Suprapubic skin (tissue), 4 donors: ENCODE measurements around the gene ZNF446. TPM values are rescaled to one million over a fixed set of nuclear protein-coding genes. Genes with fewer than 3 reads are reported as not detected.
"Not testable (repeated sequence)": the region's sequence is repeated elsewhere in the genome, so short reads cannot be mapped to it uniquely, and the experiment has no call there.

Source experiments
- DNase-seq, 2 donors: peaks; one replicate each; pipeline ENCODE4 v3.0.0-alpha.2; 2019; ENCODE audit warnings: low spot score in 2 of 2
- H3K27ac ChIP-seq: fragments of 200-600 bp; sonication (generic); one replicate; pipeline ENCODE4 v1.5.1; 2019
- H3K27me3 ChIP-seq: fragments of 200-600 bp; sonication (generic); one replicate; pipeline ENCODE4 v1.5.1; 2019
- H3K36me3 ChIP-seq: fragments of 200-600 bp; sonication (generic); one replicate; pipeline ENCODE4 v1.5.1; 2019
- H3K4me1 ChIP-seq: fragments of 200-600 bp; sonication (generic); one replicate; pipeline ENCODE4 v1.5.1; 2019
- H3K4me3 ChIP-seq: fragments of 200-600 bp; sonication (generic); one replicate; pipeline ENCODE4 v1.5.1; 2019; ENCODE audit warnings: mild to moderate bottlenecking
- H3K9me3 ChIP-seq: fragments of 200-600 bp; sonication (generic); one replicate; pipeline ENCODE4 v1.5.1; 2019
- EP300 ChIP-seq: sonication (generic); formaldehyde crosslinking; IDR thresholded peaks from one replicate; pipeline ENCODE4 v1.6.1; 2017; ENCODE audit warnings: antibody characterized with exemption
- POLR2A ChIP-seq, 2 donors: fragments of 450-650 bp; IDR thresholded peaks; one replicate each; pipeline ENCODE4 v1.6.1; 2017; ENCODE audit warnings: antibody characterized with exemption in 2 of 2, mild to moderate bottlenecking in 2 of 2, moderate library complexity in 2 of 2
- POLR2AphosphoS5 ChIP-seq, 3 donors: sonication (generic); formaldehyde crosslinking; IDR thresholded peaks; one replicate each; pipeline ENCODE4 v1.6.1; 2017; ENCODE audit warnings: antibody characterized with exemption in 3 of 3
- WGBS: methylation state at CpG from one replicate; pipeline ENCODE4 v1.1.5; 2018; 5-methylcytosine and 5-hydroxymethylcytosine counted together
- total RNA-seq, 4 donors: library from RNA; depleted of rRNA; stranded (reverse); fragments of >200 nt; gene quantifications; one replicate each; pipeline ENCODE4 v1.1.0, GENCODE V29; 2016
- TF ChIP-seq, protein P1 (sequence below), 2 donors: fragments of 200-600 bp in 1 of 2; fragments of 450-650 bp in 1 of 2; sonication (generic) in 1 of 2; IDR thresholded peaks; one replicate each; pipeline ENCODE4 v1.5.1; 2016 to 2019; ENCODE audit warnings: antibody characterized with exemption in 2 of 2, mild to moderate bottlenecking in 1 of 2, moderate library complexity in 1 of 2

The ZNF446 gene
- total RNA-seq, 4 donors from 2014 or later = 19.8 to 38.8 (median 24.0) TPM

DNA sequence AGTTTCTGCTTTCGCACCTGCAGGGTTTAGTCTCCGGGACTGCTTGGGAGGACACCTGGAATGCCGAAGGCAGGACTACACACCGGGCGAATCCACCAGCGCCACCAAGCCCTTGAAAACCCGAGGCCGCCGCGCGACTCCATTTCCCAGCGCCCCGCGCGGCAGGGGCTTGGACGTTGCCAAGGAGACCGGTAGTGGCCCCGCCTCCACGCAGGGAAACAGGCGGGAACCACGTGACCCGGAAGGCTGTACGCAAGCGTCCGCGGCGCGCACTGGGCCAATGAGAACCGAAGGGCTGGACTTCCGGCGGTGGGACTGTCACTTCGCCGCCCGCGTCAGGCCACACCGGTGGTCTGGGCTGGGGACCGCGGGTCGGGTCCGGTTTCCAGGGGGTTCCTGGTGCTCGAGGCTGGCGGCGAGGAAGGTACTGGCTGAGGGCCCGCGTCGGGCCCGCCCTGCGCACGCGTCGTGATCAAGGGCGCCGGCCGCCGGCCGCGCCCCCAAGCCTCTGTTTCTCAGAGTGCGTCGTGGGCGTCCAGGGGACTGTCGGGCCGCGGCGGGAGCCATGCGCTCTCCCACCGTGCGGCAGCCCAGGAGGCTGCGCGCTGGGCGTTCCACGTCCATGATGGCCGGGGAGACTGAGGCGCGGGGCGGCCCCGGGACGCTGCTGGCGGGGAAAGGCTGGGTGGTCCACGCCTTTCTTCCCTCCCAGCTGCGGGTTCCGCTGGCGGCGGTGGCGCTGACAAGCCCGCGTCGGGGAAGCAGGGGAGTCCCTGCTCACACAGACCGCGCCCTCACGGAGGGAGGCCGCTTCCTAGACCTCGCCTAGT lies 9.2 kb upstream of the ZNF446 start, which contains the start of gene ZNF324:
ZNF324 (plus strand) TSS at position 321 of the 830 bp plus-strand sequence. CDS start 2,106 bp downstream, outside the sequence.
- 0% methylated on average over 18 of the region's 92 CpGs for WGBS
- Histone ChIP-seq H3K4me1 (peaks cover 22% of the 10 kb centered on the region), H3K27ac (peak within 1 kb of the TSS; percentile 79), H3K36me3 (peaks cover 29% of the 10 kb centered on the region), H3K27me3 (no peaks in the 10 kb centered on the region), H3K9me3 (no peaks in the 10 kb centered on the region), H3K4me3 (peak within 1 kb of the TSS; percentile 100)
- TF ChIP-seq POLR2AphosphoS5 (IDR thresholded peaks at IDR 0.05) (peak in 1 of 3 donors; percentile 12), POLR2A (IDR thresholded peaks at IDR 0.05) (peak in 1 of 2 donors; percentile 54), EP300 (no peak)
- peak; percentile 99 for DNase-seq

DNA sequence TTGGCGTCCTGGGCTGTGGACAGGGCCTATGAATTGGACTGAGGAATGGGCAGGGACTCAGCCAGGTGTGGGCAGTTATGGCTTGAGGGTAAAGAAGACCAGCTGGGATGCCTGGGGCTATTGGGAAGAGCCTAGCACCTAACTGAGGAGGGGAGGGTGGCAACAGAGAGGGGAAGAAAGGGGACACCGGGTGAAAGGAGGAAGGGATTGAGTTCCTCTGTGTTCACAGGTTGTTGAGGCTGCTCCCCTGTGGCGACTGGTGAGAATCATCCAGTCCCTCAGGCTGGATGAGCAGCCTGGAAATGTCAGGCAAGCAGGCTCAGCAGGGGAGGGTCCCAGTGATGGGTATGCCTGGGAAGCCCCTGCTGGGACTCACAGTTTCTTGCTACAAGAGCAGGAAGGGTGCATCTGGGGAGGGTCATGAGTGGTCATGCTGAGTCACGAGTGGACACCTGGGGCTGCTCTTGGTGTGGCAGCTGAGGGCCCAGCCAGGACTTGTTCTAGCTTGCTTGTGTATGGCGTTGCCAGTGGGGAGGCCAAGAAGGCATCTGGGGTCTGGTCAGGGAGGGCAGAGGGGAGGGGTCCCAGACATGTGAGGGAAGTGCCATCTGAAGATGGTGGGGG lies 7.8 kb upstream of the ZNF446 start:
- Histone ChIP-seq H3K27me3 (no peaks in the 10 kb centered on the region), H3K27ac (no peak overlapping the region), H3K9me3 (no peaks in the 10 kb centered on the region), H3K4me3 (peak overlapping the region; percentile 100), H3K4me1 (peaks cover 22% of the 10 kb centered on the region), H3K36me3 (peaks cover 41% of the 10 kb centered on the region)
- no peak for DNase-seq
- TF ChIP-seq POLR2A (IDR thresholded peaks at IDR 0.05) (no peak), EP300 (no peak), POLR2AphosphoS5 (IDR thresholded peaks at IDR 0.05) (no peak)
- TF ChIP-seq, protein P1, sequence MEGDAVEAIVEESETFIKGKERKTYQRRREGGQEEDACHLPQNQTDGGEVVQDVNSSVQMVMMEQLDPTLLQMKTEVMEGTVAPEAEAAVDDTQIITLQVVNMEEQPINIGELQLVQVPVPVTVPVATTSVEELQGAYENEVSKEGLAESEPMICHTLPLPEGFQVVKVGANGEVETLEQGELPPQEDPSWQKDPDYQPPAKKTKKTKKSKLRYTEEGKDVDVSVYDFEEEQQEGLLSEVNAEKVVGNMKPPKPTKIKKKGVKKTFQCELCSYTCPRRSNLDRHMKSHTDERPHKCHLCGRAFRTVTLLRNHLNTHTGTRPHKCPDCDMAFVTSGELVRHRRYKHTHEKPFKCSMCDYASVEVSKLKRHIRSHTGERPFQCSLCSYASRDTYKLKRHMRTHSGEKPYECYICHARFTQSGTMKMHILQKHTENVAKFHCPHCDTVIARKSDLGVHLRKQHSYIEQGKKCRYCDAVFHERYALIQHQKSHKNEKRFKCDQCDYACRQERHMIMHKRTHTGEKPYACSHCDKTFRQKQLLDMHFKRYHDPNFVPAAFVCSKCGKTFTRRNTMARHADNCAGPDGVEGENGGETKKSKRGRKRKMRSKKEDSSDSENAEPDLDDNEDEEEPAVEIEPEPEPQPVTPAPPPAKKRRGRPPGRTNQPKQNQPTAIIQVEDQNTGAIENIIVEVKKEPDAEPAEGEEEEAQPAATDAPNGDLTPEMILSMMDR (IDR thresholded peaks at IDR 0.05) = no peak
- WGBS = 60% methylated on average over 5 of the region's 5 CpGs

DNA sequence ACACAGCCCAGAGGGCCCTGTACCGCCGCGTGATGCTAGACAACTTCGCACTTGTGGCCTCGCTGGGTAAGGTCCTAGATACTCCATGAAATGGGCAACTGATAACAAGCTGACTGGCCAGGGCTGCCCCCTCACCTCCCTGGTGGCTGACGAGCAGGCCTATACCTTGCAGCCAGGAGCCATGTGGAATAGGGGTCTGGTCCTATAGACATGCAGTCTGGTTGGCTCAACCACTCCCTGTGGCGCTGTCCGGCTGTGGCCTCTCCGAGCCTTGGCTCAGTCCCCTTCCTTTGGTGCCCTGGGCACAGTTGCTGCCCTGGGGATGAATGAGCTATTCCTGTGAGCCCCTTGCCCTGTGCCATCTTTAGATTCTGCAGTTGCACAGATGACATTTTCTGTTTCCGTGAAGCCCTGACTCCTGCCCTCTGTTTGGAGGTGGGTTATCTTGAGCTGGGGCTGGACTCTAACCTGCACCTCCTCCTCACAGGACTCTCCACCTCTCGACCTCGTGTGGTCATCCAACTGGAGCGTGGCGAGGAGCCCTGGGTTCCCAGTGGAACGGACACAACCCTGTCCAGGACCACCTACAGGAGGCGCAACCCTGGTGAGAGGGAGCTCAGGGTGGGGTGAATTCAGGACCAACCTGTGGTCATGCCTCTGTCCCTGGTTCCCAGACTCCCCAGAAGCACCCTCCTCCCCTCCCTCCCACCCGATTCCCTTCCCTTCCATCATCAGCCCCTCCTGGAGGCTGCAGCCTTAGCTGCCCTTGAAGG lies 6.7 kb upstream of the ZNF446 start:
- no peak for TF ChIP-seq POLR2AphosphoS5 (IDR thresholded peaks at IDR 0.05)
- TF ChIP-seq EP300 = no peak
- TF ChIP-seq, protein P1 (IDR thresholded peaks at IDR 0.05) = no peak
- no peak for TF ChIP-seq POLR2A (IDR thresholded peaks at IDR 0.05)
- Histone ChIP-seq H3K4me3 (no peak overlapping the region), H3K4me1 (peaks cover 22% of the 10 kb centered on the region), H3K36me3 (peaks cover 44% of the 10 kb centered on the region), H3K27ac (no peak overlapping the region), H3K27me3 (no peaks in the 10 kb centered on the region), H3K9me3 (no peaks in the 10 kb centered on the region)
- no peak for DNase-seq
- 93% methylated on average over 8 of the region's 17 CpGs for WGBS

DNA sequence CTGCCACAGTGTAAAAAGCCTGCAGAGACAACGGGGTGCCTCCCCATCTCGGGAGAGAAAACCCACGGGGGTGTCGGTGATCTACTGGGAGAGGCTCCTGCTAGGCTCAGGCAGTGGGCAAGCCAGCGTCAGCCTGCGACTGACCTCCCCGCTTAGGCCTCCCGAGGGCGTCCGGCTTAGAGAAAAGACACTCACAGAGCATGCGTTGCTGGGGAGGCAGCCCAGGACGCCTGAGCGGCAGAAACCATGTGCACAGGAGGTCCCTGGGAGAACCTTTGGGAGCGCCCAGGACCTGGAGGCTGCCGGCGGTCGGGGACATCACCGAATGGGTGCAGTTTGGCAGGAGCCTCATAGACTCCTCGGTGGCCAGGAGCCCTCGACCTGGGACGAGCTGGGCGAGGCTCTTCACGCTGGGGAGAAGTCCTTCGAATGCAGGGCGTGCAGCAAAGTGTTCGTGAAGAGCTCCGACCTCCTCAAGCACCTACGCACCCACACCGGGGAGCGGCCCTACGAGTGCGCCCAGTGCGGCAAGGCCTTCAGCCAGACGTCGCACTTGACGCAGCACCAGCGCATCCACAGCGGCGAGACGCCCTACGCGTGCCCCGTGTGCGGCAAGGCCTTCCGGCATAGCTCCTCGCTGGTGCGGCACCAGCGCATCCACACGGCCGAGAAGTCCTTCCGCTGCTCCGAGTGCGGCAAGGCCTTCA lies 5.2 kb upstream of the ZNF446 start:
- Histone ChIP-seq H3K4me1 (peaks cover 30% of the 10 kb centered on the region), H3K36me3 (peaks cover 44% of the 10 kb centered on the region)
- not testable (repeated sequence) for DNase-seq, H3K9me3 ChIP-seq, H3K4me3 ChIP-seq, H3K27me3 ChIP-seq, H3K27ac ChIP-seq
- WGBS = no CpG with 5 or more reads among the region's 53 CpGs

DNA sequence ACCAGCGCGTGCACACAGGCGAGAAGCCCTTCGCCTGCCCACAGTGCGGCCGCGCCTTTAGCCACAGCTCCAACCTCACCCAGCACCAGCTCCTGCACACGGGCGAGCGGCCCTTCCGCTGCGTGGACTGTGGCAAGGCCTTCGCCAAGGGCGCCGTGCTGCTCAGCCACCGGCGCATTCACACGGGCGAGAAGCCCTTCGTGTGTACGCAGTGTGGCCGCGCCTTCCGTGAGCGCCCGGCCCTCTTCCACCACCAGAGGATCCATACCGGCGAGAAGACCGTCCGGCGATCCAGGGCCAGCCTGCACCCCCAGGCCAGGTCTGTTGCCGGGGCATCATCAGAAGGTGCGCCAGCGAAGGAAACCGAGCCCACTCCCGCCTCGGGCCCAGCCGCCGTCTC lies 4.4 kb upstream of the ZNF446 start:
- TF ChIP-seq POLR2A (IDR thresholded peaks at IDR 0.05) (no peak), POLR2AphosphoS5 (IDR thresholded peaks at IDR 0.05) (no peak), EP300 (no peak)
- TF ChIP-seq, protein P1 (IDR thresholded peaks at IDR 0.05) = no peak
- peaks cover 31% of the 10 kb centered on the region for H3K4me1 ChIP-seq
- H3K27me3 ChIP-seq = no peaks in the 10 kb centered on the region
- DNase-seq = no peak
- no peak overlapping the region for H3K27ac ChIP-seq
- no peak overlapping the region for H3K4me3 ChIP-seq
- peaks cover 44% of the 10 kb centered on the region for H3K36me3 ChIP-seq
- WGBS = 96% methylated on average over 14 of the region's 39 CpGs
- H3K9me3 ChIP-seq = no peaks in the 10 kb centered on the region
